Renal cortical epithelial cell (primary cell): ENCODE results near the gene GTF2H1. TPM values are rescaled to one million over a fixed set of nuclear protein-coding genes. Genes with fewer than 3 reads are reported as not detected.
A peak's percentile ranks its signal among the peaks of the same experiment; 100 is the strongest.
"Not testable (repeated sequence)": the region's sequence is repeated elsewhere in the genome, so short reads cannot be mapped to it uniquely, and the experiment has no call there.

Experiments used
- DNase-seq: peaks from one replicate; pipeline ENCODE4 v3.0.0-alpha.2; 2011; ENCODE audit warnings: low read depth
- total RNA-seq: library from RNA; depleted of rRNA; stranded (reverse); fragments of >200 nt; gene quantifications from 2 replicates; pipeline ENCODE4 v1.2.3, GENCODE V29; 2014

The GTF2H1 gene
- total RNA-seq, 1 donor from 2014 or later: 72.2 TPM

GRCh38 chr11:18375941-18376340 lies 53.6 kb downstream of the GTF2H1 start:
- DNase-seq: no peak

- DNase-seq: no peak
Observed at GRCh38 chr11:18379201-18379600, 56.8 kb downstream of the GTF2H1 start.

GRCh38 chr11:18383388-18384156 lies 61.2 kb downstream of the GTF2H1 start:
- DNase-seq: peak; percentile 100

- DNase-seq: peak; percentile 99
Observed at GRCh38 chr11:18384157-18384641, 61.8 kb downstream of the GTF2H1 start.

GRCh38 chr11:18390088-18390487 lies 67.7 kb downstream of the GTF2H1 start:
- DNase-seq: no peak

- DNase-seq: no peak
Observed at GRCh38 chr11:18392434-18393321, 70.3 kb downstream of the GTF2H1 start.

GRCh38 chr11:18393581-18394274 lies 71.4 kb downstream of the GTF2H1 start:
- DNase-seq: peak; percentile 95

- no peak for DNase-seq
Observed at GRCh38 chr11:18394275-18394927, 72.0 kb downstream of the GTF2H1 start, which contains the start of gene LDHA. Gene LDHA, plus strand, starts transcription at chr11:18394563. Its CDS starts 2,280 bp downstream, at chr11:18396843.

- DNase-seq: no peak
Observed at GRCh38 chr11:18394928-18395734, 72.8 kb downstream of the GTF2H1 start.

- DNase-seq: peak; percentile 97
Observed at GRCh38 chr11:18395735-18396504, 73.6 kb downstream of the GTF2H1 start.

- DNase-seq: no peak
Observed at GRCh38 chr11:18397921-18398320, 75.6 kb downstream of the GTF2H1 start.

GRCh38 chr11:18401077-18401476 lies 78.7 kb downstream of the GTF2H1 start:
- DNase-seq: not testable (repeated sequence)

GRCh38 chr11:18404062-18404461 lies 81.7 kb downstream of the GTF2H1 start:
- DNase-seq: no peak

GRCh38 chr11:18407400-18407799 lies 85.0 kb downstream of the GTF2H1 start:
- peak; percentile 49 for DNase-seq

- peak; percentile 41 for DNase-seq
Observed at GRCh38 chr11:18408558-18409291, 86.4 kb downstream of the GTF2H1 start.

- DNase-seq: no peak
Observed at GRCh38 chr11:18416459-18416858, 94.1 kb downstream of the GTF2H1 start.
